PFSK-1 (cell line): ENCODE results near the gene PLSCR3.

ENCODE experiments used
- FOXP2 ChIP-seq: optimal IDR thresholded peaks from 2 replicates; pipeline ENCODE3; 2011; ENCODE audit warnings: borderline replicate concordance, control low read depth, inconsistent platforms; ENCODE audit not compliant: insufficient read depth; ENCODE audit errors: extremely low read length, extremely low read depth
- POLR2AphosphoS5 ChIP-seq: IDR thresholded peaks from 2 replicates; pipeline ENCODE4 v1.6.1; 2012; ENCODE audit warnings: low read depth, mild to moderate bottlenecking, control low read depth, low read length, moderate library complexity
- SIN3A ChIP-seq: IDR thresholded peaks from 2 replicates; pipeline ENCODE4 v1.6.1; 2012; ENCODE audit warnings: mild to moderate bottlenecking, low read length, moderate library complexity, borderline replicate concordance; ENCODE audit not compliant: insufficient read depth
- TAF1 ChIP-seq: IDR thresholded peaks from 2 replicates; pipeline ENCODE4 v1.6.1; 2012; ENCODE audit warnings: low read length, control low read depth, borderline replicate concordance; ENCODE audit not compliant: insufficient read depth
- TF ChIP-seq, protein P1 (sequence below), 2 experiments: IDR thresholded peaks; 2 replicates each; pipeline versions ENCODE4 v1.6.1 to v1.8.0; 2011 to 2012; ENCODE audit warnings: low read depth in 2 of 2, low read length in 2 of 2, control low read depth in 1 of 2, inconsistent platforms in 1 of 2, mild to moderate bottlenecking in 1 of 2, moderate library complexity in 1 of 2; ENCODE audit not compliant: insufficient read depth in 1 of 2

PLSCR3 gene

GRCh38 chr17:7396147-7396546 is 1.8 kb upstream of the PLSCR3 start:
- TF ChIP-seq, protein P1, sequence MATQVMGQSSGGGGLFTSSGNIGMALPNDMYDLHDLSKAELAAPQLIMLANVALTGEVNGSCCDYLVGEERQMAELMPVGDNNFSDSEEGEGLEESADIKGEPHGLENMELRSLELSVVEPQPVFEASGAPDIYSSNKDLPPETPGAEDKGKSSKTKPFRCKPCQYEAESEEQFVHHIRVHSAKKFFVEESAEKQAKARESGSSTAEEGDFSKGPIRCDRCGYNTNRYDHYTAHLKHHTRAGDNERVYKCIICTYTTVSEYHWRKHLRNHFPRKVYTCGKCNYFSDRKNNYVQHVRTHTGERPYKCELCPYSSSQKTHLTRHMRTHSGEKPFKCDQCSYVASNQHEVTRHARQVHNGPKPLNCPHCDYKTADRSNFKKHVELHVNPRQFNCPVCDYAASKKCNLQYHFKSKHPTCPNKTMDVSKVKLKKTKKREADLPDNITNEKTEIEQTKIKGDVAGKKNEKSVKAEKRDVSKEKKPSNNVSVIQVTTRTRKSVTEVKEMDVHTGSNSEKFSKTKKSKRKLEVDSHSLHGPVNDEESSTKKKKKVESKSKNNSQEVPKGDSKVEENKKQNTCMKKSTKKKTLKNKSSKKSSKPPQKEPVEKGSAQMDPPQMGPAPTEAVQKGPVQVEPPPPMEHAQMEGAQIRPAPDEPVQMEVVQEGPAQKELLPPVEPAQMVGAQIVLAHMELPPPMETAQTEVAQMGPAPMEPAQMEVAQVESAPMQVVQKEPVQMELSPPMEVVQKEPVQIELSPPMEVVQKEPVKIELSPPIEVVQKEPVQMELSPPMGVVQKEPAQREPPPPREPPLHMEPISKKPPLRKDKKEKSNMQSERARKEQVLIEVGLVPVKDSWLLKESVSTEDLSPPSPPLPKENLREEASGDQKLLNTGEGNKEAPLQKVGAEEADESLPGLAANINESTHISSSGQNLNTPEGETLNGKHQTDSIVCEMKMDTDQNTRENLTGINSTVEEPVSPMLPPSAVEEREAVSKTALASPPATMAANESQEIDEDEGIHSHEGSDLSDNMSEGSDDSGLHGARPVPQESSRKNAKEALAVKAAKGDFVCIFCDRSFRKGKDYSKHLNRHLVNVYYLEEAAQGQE (IDR thresholded peaks at IDR 0.05; ENCODE audit: insufficient read depth in 1 of 2, low read depth in 2 of 2, low read length in 2 of 2): no peak
- no peak for TF ChIP-seq TAF1
- no peak for TF ChIP-seq SIN3A
- no peak for TF ChIP-seq FOXP2

GRCh38 chr17:7393613-7394451 is 493 bp downstream of the PLSCR3 start:
- TF ChIP-seq FOXP2 (no peak), SIN3A (no peak), POLR2AphosphoS5 (no peak), TAF1 (no peak)
- TF ChIP-seq, protein P1 (IDR thresholded peaks at IDR 0.05; ENCODE audit: insufficient read depth in 1 of 2, low read depth in 2 of 2, low read length in 2 of 2): no peak

- TF ChIP-seq FOXP2 (no peak), POLR2AphosphoS5 (no peak), SIN3A (no peak), TAF1 (no peak)
- TF ChIP-seq, protein P1 (IDR thresholded peaks at IDR 0.05; ENCODE audit: insufficient read depth in 1 of 2, low read depth in 2 of 2, low read length in 2 of 2): no peak
Measured at GRCh38 chr17:7392696-7393612, 1.4 kb downstream of the PLSCR3 start.

- TF ChIP-seq FOXP2 (no peak), SIN3A (no peak), TAF1 (no peak), POLR2AphosphoS5 (no peak)
- TF ChIP-seq, protein P1 (IDR thresholded peaks at IDR 0.05; ENCODE audit: insufficient read depth in 1 of 2, low read depth in 2 of 2, low read length in 2 of 2): no peak
Measured at GRCh38 chr17:7391307-7391706, 3.0 kb downstream of the PLSCR3 start.
